SK-N-SH (cell line): Measurements from ENCODE around the gene LENG8.

Experiments
- EP300 ChIP-seq, 2 experiments: IDR thresholded peaks; 2 replicates each; pipeline versions ENCODE4 v1.4.0 to v1.6.1; 2012; ENCODE audit warnings: borderline replicate concordance in 1 of 2, low read depth in 1 of 2, low read length in 1 of 2
- EZH2phosphoT487 ChIP-seq: fragments of 200-600 bp; sonication (generic); IDR thresholded peaks from 2 replicates; pipeline ENCODE4 v1.6.1; 2017; ENCODE audit warnings: low read depth, mixed run types, mild to moderate bottlenecking, antibody characterized with exemption, moderate library complexity, borderline replicate concordance
- GATA2 ChIP-seq: sonication (generic); formaldehyde crosslinking; IDR thresholded peaks from 2 replicates; pipeline ENCODE4 v1.5.0; 2020; ENCODE audit warnings: mild to moderate bottlenecking, missing genetic modification reagents
- JUND ChIP-seq: IDR thresholded peaks from 2 replicates; pipeline ENCODE4 v1.4.0; 2012
- MEF2A ChIP-seq: IDR thresholded peaks from 2 replicates; pipeline ENCODE4 v1.4.0; 2012; ENCODE audit warnings: low read depth, borderline replicate concordance
- MXI1 ChIP-seq: IDR thresholded peaks from 2 replicates; pipeline ENCODE4 v1.6.1; 2012; ENCODE audit warnings: mild to moderate bottlenecking, low read depth, low read length, improper control_type of control experiment
- POLR2AphosphoS5 ChIP-seq: IDR thresholded peaks from 2 replicates; pipeline ENCODE4 v1.6.1; 2012; ENCODE audit warnings: low read depth, low read length
- TEAD4 ChIP-seq: IDR thresholded peaks from 2 replicates; pipeline ENCODE4 v1.4.0; 2012; ENCODE audit warnings: mild to moderate bottlenecking, borderline replicate concordance; ENCODE audit not compliant: insufficient read depth
- YY1 ChIP-seq: IDR thresholded peaks from 2 replicates; pipeline ENCODE4 v1.4.0; 2012; ENCODE audit warnings: low read depth, mild to moderate bottlenecking
- TF ChIP-seq, protein P1 (sequence below): fragments of 200-600 bp; sonication (generic); IDR thresholded peaks from 2 replicates; pipeline ENCODE4 v1.6.1; 2017; ENCODE audit warnings: antibody characterized with exemption, mild to moderate bottlenecking, moderate library complexity
- TF ChIP-seq, protein P2 (sequence below): IDR thresholded peaks from 2 replicates; pipeline ENCODE4 v1.6.1; 2012; ENCODE audit warnings: mild to moderate bottlenecking, low read depth, low read length, moderate library complexity
- TF ChIP-seq, protein P3 (sequence below): IDR thresholded peaks from 2 replicates; pipeline ENCODE4 v1.4.0; 2012; ENCODE audit warnings: low read depth

DNA sequence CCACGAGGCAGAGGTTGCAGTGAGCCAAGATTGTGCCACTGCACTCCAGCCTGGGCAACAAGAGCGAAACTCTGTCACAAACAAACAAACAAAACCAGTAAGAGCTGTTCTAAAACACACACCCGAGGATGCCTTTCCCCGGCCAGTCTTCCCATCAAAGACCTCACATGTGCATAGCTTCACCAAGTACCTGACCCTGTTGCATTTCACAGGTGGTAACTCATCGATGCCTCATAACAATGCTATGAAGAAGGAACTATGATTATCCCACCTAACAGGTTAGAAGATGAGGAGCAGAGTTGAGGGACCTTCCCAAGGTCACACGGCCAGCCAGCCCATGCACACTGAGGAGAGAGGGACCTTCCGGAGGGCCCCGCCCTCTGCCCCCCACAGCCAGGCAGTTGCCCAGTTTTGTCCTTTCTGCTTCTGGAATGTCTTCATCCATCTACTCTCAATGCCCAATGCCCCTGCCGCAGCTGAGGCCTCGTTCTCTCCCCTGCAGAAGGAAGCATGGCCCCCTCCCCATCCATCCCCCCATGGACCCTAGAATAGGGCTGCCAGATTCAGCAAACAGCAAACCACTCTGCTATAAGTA, 16.8 kb upstream of the LENG8 start:
- TF ChIP-seq, protein P1, sequence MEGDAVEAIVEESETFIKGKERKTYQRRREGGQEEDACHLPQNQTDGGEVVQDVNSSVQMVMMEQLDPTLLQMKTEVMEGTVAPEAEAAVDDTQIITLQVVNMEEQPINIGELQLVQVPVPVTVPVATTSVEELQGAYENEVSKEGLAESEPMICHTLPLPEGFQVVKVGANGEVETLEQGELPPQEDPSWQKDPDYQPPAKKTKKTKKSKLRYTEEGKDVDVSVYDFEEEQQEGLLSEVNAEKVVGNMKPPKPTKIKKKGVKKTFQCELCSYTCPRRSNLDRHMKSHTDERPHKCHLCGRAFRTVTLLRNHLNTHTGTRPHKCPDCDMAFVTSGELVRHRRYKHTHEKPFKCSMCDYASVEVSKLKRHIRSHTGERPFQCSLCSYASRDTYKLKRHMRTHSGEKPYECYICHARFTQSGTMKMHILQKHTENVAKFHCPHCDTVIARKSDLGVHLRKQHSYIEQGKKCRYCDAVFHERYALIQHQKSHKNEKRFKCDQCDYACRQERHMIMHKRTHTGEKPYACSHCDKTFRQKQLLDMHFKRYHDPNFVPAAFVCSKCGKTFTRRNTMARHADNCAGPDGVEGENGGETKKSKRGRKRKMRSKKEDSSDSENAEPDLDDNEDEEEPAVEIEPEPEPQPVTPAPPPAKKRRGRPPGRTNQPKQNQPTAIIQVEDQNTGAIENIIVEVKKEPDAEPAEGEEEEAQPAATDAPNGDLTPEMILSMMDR: no peak
- TF ChIP-seq EZH2phosphoT487 (no peak), TEAD4 (no peak), POLR2AphosphoS5 (no peak), EP300 (IDR thresholded peaks at IDR 0.05; ENCODE audit: borderline replicate concordance in 1 of 2, low read depth in 1 of 2, low read length in 1 of 2) (no peak), YY1 (no peak), MEF2A (no peak), JUND (no peak), GATA2 (CRISPR knock-in tag) (no peak), MXI1 (no peak)
- TF ChIP-seq, protein P2, sequence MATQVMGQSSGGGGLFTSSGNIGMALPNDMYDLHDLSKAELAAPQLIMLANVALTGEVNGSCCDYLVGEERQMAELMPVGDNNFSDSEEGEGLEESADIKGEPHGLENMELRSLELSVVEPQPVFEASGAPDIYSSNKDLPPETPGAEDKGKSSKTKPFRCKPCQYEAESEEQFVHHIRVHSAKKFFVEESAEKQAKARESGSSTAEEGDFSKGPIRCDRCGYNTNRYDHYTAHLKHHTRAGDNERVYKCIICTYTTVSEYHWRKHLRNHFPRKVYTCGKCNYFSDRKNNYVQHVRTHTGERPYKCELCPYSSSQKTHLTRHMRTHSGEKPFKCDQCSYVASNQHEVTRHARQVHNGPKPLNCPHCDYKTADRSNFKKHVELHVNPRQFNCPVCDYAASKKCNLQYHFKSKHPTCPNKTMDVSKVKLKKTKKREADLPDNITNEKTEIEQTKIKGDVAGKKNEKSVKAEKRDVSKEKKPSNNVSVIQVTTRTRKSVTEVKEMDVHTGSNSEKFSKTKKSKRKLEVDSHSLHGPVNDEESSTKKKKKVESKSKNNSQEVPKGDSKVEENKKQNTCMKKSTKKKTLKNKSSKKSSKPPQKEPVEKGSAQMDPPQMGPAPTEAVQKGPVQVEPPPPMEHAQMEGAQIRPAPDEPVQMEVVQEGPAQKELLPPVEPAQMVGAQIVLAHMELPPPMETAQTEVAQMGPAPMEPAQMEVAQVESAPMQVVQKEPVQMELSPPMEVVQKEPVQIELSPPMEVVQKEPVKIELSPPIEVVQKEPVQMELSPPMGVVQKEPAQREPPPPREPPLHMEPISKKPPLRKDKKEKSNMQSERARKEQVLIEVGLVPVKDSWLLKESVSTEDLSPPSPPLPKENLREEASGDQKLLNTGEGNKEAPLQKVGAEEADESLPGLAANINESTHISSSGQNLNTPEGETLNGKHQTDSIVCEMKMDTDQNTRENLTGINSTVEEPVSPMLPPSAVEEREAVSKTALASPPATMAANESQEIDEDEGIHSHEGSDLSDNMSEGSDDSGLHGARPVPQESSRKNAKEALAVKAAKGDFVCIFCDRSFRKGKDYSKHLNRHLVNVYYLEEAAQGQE: no peak
- TF ChIP-seq, protein P3, sequence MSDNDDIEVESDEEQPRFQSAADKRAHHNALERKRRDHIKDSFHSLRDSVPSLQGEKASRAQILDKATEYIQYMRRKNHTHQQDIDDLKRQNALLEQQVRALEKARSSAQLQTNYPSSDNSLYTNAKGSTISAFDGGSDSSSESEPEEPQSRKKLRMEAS: no peak
